Sigmoid colon (tissue), 7 donors: ENCODE data around the gene SUPT3H. TPM values are rescaled to one million over a fixed set of nuclear protein-coding genes. Genes with fewer than 3 reads are reported as not detected.

ENCODE experiments used
- DNase-seq: peaks from one replicate; pipeline ENCODE4 v3.0.0-alpha.2; 2019
- H3K27ac ChIP-seq, 4 donors: fragments of 200-600 bp; sonication (generic); one replicate each; pipeline ENCODE4 v1.5.1; 2016 to 2019; ENCODE audit warnings: mild to moderate bottlenecking in 1 of 4
- H3K27me3 ChIP-seq, 3 donors: fragments of 200-600 bp; sonication (generic); one replicate each; pipeline ENCODE4 v1.5.1; 2019; ENCODE audit warnings: mild to moderate bottlenecking in 1 of 3
- H3K36me3 ChIP-seq, 4 donors: fragments of 200-600 bp; sonication (generic); one replicate each; pipeline ENCODE4 v1.5.1; 2016 to 2019
- H3K4me1 ChIP-seq, 4 donors: fragments of 200-600 bp; sonication (generic); one replicate each; pipeline ENCODE4 v1.5.1; 2017 to 2019
- H3K4me3 ChIP-seq, 4 donors: fragments of 200-600 bp; sonication (generic); one replicate each; pipeline ENCODE4 v1.5.1; 2017 to 2019; ENCODE audit warnings: mild to moderate bottlenecking in 2 of 4, moderate library complexity in 1 of 4
- H3K9me3 ChIP-seq, 4 donors: fragments of 200-600 bp in 3 of 4; sonication (generic) in 3 of 4; one replicate each; pipeline versions ENCODE4 v1.5.1 to v1.6.1; 2013 to 2019
- EP300 ChIP-seq, 4 donors: sonication (generic); formaldehyde crosslinking; IDR thresholded peaks; one replicate each; pipeline ENCODE4 v1.6.1; 2017; ENCODE audit warnings: antibody characterized with exemption in 4 of 4
- POLR2A ChIP-seq, 2 donors: fragments of 450-650 bp; IDR thresholded peaks; one replicate each; pipeline ENCODE4 v1.6.1; 2016; ENCODE audit warnings: antibody characterized with exemption in 2 of 2, mild to moderate bottlenecking in 2 of 2, moderate library complexity in 2 of 2
- POLR2AphosphoS5 ChIP-seq, 4 donors: sonication (generic); formaldehyde crosslinking; IDR thresholded peaks; one replicate each; pipeline ENCODE4 v1.6.1; 2017; ENCODE audit warnings: antibody characterized with exemption in 4 of 4
- WGBS, 2 donors: extraction: QIAGEN DNeasy Blood & Tissue Kit; methylation state at CpG; one replicate each; pipeline ENCODE4 v1.1.7; 2013; 5-methylcytosine and 5-hydroxymethylcytosine counted together
- intact Hi-C: fragments of 100-400 bp; cut with DNase I; formaldehyde crosslinking; loops from one replicate; pipeline ENCODE4 v1.15.1; 2023
- polyA plus RNA-seq, 3 donors: library from polyadenylated mRNA; stranded (reverse); fragments of 200-250 nt; gene quantifications; one replicate each; pipeline ENCODE4 v1.2.3, GENCODE V29; 2013
- total RNA-seq, 4 donors: library from RNA; depleted of rRNA; stranded (reverse); fragments of >200 nt; gene quantifications; one replicate each; pipeline ENCODE4 v1.1.0, GENCODE V29; 2016
- TF ChIP-seq, protein P1 (sequence below), 4 experiments: fragments of 450-650 bp in 3 of 4; fragments of 200-600 bp in 1 of 4; IDR thresholded peaks; one replicate each; pipeline ENCODE4 v1.5.1; 2016 to 2019; ENCODE audit warnings: antibody characterized with exemption in 4 of 4, mild to moderate bottlenecking in 3 of 4, moderate library complexity in 2 of 4
- donor health status: healthy with polysubstance abuse.
- donor health status: Bipolar disorder and iron deficiency.
- donor health status: healthy.

Gene SUPT3H
- total and polyA plus RNA-seq, 7 donors, result 1.6 to 18.2 (median 10.6) TPM

DNA sequence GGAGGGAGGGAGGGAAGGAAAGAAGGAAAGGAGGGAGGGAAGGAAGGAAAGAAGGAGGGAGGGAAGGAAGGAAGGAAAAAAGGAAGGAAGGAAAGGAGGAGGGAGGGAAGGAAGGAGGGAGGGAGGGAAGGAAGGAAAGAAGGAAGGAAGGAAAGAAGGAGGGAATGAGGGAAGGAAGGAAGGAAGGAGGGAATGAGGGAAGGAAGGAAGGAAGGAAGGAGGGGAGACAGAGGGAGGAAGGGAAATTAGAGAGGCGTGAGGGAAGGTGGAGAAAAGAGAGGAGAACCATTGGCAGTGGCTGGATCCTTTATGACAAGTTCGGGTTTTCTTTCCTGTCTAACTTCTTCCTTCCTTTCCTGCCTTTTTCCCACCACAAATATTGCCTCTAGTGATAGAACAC, 22.3 kb upstream of the SUPT3H start:
- no peak overlapping the region for H3K4me3 ChIP-seq
- H3K9me3 ChIP-seq, result no peaks in the 10 kb centered on the region
- 75 to 85% methylated on average over 2 of the region's 2 CpGs for WGBS, 2 donors
- no peaks in the 10 kb centered on the region for H3K4me1 ChIP-seq
- intact Hi-C loops, result no loop called here
- TF ChIP-seq EP300 (IDR thresholded peaks at IDR 0.05), result no peak
- no peak for TF ChIP-seq POLR2A (IDR thresholded peaks at IDR 0.05)
- TF ChIP-seq, protein P1, sequence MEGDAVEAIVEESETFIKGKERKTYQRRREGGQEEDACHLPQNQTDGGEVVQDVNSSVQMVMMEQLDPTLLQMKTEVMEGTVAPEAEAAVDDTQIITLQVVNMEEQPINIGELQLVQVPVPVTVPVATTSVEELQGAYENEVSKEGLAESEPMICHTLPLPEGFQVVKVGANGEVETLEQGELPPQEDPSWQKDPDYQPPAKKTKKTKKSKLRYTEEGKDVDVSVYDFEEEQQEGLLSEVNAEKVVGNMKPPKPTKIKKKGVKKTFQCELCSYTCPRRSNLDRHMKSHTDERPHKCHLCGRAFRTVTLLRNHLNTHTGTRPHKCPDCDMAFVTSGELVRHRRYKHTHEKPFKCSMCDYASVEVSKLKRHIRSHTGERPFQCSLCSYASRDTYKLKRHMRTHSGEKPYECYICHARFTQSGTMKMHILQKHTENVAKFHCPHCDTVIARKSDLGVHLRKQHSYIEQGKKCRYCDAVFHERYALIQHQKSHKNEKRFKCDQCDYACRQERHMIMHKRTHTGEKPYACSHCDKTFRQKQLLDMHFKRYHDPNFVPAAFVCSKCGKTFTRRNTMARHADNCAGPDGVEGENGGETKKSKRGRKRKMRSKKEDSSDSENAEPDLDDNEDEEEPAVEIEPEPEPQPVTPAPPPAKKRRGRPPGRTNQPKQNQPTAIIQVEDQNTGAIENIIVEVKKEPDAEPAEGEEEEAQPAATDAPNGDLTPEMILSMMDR (IDR thresholded peaks at IDR 0.05), result no peak
- no peak for TF ChIP-seq POLR2AphosphoS5 (IDR thresholded peaks at IDR 0.05)
- H3K27ac ChIP-seq, result no peak overlapping the region
- no peak for DNase-seq
- no peaks in the 10 kb centered on the region for H3K36me3 ChIP-seq
- H3K27me3 ChIP-seq, result no peaks in the 10 kb centered on the region

DNA sequence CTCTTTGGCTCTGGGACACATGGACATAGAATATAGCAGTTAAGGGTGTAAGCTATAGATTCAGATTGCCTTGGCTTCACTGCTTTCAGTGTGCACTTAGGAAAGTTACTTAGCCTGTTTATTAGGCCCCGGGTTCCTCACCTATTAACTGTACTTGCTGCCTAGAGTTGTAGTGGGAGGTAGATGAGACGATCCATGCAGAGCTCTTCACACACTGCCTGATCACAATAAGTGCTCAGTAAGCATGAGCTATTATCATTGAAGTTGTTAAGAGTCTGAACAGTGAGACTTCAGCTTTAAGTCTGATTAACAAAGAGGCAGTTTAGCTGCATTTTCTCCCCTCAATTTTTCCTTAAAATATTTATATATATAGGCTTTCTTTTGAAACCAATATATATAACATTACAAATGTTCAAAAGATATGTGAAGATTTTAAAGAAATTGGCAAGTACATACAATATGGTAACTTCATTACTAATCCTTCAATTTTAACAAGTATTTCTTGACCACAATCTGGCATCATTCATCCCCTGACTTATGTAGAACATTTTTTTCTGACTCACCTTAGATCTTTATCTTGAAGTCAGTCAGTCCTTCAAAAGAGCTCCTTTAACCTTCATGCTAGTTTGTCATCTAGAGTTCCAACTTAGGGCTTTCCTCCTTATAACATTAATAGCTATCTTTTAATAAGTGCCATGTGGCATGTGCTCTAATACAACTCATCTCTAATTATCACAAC, 20.5 kb upstream of the SUPT3H start:
- Histone ChIP-seq H3K36me3 (no peaks in the 10 kb centered on the region), H3K4me3 (no peak overlapping the region), H3K4me1 (no peaks in the 10 kb centered on the region), H3K27me3 (no peaks in the 10 kb centered on the region), H3K27ac (no peak overlapping the region), H3K9me3 (no peaks in the 10 kb centered on the region)
- intact Hi-C loops, result no loop called here
- DNase-seq, result no peak
- TF ChIP-seq, protein P1 (IDR thresholded peaks at IDR 0.05), result no peak
- TF ChIP-seq EP300 (IDR thresholded peaks at IDR 0.05), result no peak
- no peak for TF ChIP-seq POLR2A (IDR thresholded peaks at IDR 0.05)
- TF ChIP-seq POLR2AphosphoS5 (IDR thresholded peaks at IDR 0.05), result no peak
- 73 to 87% methylated on average over 2 of the region's 2 CpGs for WGBS, 2 donors

DNA sequence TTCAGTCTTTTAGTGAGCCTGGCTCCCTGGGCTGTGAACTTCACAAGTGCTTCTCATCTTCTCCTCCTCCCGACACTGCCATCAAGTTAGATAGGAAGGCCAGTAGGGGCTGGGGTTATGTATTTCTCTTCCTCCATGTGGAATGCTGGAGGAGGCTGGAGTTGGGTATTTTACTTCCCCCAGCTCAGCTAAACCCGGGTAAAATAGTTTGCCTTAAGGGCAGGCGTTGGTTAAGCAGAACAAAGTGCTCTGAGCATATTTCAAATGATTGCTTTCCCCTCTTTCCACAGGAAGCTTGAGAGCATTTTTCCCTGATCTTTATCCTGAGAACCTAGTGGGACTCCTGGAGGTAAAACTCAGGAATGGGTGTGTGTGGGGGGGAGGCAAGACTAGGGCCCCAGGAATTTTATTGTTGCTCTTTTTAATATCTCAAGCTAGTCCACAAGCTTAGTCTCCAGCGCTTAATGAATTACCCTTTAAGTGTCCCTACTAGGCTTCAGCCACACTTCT, 16.9 kb upstream of the SUPT3H start:
- TF ChIP-seq, protein P1 (IDR thresholded peaks at IDR 0.05), result no peak
- Histone ChIP-seq H3K4me1 (no peaks in the 10 kb centered on the region), H3K9me3 (no peaks in the 10 kb centered on the region), H3K4me3 (no peak overlapping the region), H3K27me3 (no peaks in the 10 kb centered on the region), H3K36me3 (no peaks in the 10 kb centered on the region), H3K27ac (no peak overlapping the region)
- intact Hi-C loops, result no loop called here
- DNase-seq, result no peak
- WGBS, 2 donors, result 89 to 90% methylated on average over 4 of the region's 4 CpGs

DNA sequence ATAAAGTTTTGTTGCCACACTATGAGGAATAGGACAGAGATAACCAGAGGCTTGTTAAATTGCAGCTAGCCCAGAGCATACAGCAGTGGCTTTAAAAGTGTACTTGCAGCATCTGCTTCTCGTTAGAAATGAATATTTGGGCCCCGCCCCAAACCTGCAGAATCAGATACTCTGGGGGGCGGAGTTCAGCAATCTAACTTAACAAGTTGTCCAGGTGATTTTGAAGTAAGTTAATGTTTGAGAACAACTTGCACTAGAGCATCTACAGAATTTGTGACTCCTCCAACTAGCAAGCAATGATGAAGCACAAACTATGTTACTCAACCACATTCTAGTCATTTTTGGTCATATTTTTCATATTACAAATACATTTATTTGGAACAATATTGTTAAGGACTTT, 10.6 kb upstream of the SUPT3H start:
- 19 to 72% methylated on average over 3 of the region's 3 CpGs for WGBS, 2 donors
- intact Hi-C loops, result no loop called here
- no peak overlapping the region for H3K4me3 ChIP-seq
- no peaks in the 10 kb centered on the region for H3K27me3 ChIP-seq
- TF ChIP-seq POLR2AphosphoS5 (IDR thresholded peaks at IDR 0.05) (no peak), POLR2A (IDR thresholded peaks at IDR 0.05) (no peak), EP300 (IDR thresholded peaks at IDR 0.05) (no peak)
- TF ChIP-seq, protein P1 (IDR thresholded peaks at IDR 0.05), result no peak
- H3K27ac ChIP-seq, result no peak overlapping the region
- H3K9me3 ChIP-seq, result no peaks in the 10 kb centered on the region
- no peaks in the 10 kb centered on the region for H3K36me3 ChIP-seq
- no peaks in the 10 kb centered on the region for H3K4me1 ChIP-seq
- DNase-seq, result no peak

DNA sequence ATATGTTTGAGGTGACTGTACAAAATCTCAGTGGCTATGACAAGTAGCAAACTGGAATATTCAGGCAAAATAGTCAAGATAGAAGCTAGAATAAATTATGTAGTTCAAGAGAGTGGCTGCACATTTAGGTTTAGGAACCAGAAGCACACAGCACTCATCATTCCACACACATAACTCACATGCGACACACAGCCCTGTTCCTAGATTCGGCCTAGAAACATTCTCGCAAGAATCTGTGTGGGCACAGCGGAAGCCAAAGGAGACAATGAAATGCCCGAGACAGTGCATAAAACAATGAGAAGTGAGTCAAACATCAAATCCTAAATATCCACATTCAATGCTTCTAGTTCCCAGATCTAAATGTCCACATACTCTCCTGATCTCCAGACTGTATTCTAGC, 9.5 kb upstream of the SUPT3H start:
- no peaks in the 10 kb centered on the region for H3K27me3 ChIP-seq
- H3K36me3 ChIP-seq, result no peaks in the 10 kb centered on the region
- intact Hi-C loops, result no loop called here
- no peaks in the 10 kb centered on the region for H3K9me3 ChIP-seq
- no peak for DNase-seq
- H3K4me1 ChIP-seq, result no peaks in the 10 kb centered on the region
- H3K27ac ChIP-seq, result no peak overlapping the region
- WGBS, 2 donors, result 96% methylated on average over 5 of the region's 5 CpGs
- H3K4me3 ChIP-seq, result no peak overlapping the region
- no peak for TF ChIP-seq POLR2AphosphoS5 (IDR thresholded peaks at IDR 0.05)
- no peak for TF ChIP-seq EP300 (IDR thresholded peaks at IDR 0.05)
- TF ChIP-seq, protein P1 (IDR thresholded peaks at IDR 0.05), result no peak
- TF ChIP-seq POLR2A (IDR thresholded peaks at IDR 0.05), result no peak
